ENCODE measurements around the gene PES1.
"Not testable (repeated sequence)": the region's sequence is repeated elsewhere in the genome, so short reads cannot be mapped to it uniquely, and the experiment has no call there.

The PES1 gene

GRCh38 chr22:30574095-30574981, 17.4 kb downstream of the PES1 start, which contains the start of gene GAL3ST1:
TSS of gene GAL3ST1 (minus strand) at chr22:30574665. CDS start at chr22:30557392, 17,273 bp downstream.
- DNase-seq (ENCODE audit: low read depth), result no peak

- DNase-seq (ENCODE audit: low read depth), result no peak
These were observed 18.1 kb downstream of the PES1 start for GRCh38 chr22:30573594-30574094.

GRCh38 chr22:30572840-30573593, 18.7 kb downstream of the PES1 start:
- no peak for DNase-seq (ENCODE audit: low read depth)

- DNase-seq (ENCODE audit: low read depth), result no peak
These were observed 19.5 kb downstream of the PES1 start for GRCh38 chr22:30572210-30572609.

- DNase-seq (ENCODE audit: low read depth), result no peak
These were observed 22.0 kb downstream of the PES1 start for GRCh38 chr22:30569674-30570202.

GRCh38 chr22:30568137-30568805, 23.4 kb downstream of the PES1 start:
- no peak for DNase-seq (ENCODE audit: low read depth)

GRCh38 chr22:30567277-30567676, 24.4 kb downstream of the PES1 start:
- not testable (repeated sequence) for DNase-seq (ENCODE audit: low read depth)

GRCh38 chr22:30566125-30566524, 25.6 kb downstream of the PES1 start:
- DNase-seq (ENCODE audit: low read depth), result no peak

GRCh38 chr22:30565341-30565740, 26.4 kb downstream of the PES1 start:
- no peak for DNase-seq (ENCODE audit: low read depth)

GRCh38 chr22:30564761-30565119, 27.0 kb downstream of the PES1 start:
- DNase-seq (ENCODE audit: low read depth), result no peak

- no peak for DNase-seq (ENCODE audit: low read depth)
These were observed 27.5 kb downstream of the PES1 start for GRCh38 chr22:30564045-30564760.

- DNase-seq (ENCODE audit: low read depth), result no peak
These were observed 29.3 kb downstream of the PES1 start for GRCh38 chr22:30562366-30562765.

- DNase-seq (ENCODE audit: low read depth), result no peak
These were observed 30.1 kb downstream of the PES1 start for GRCh38 chr22:30561402-30562189.

GRCh38 chr22:30560643-30561202, 31.0 kb downstream of the PES1 start:
- DNase-seq (ENCODE audit: low read depth), result not testable (repeated sequence)

GRCh38 chr22:30559889-30560288, 31.8 kb downstream of the PES1 start:
- no peak for DNase-seq (ENCODE audit: low read depth)

GRCh38 chr22:30557243-30557642, 34.5 kb downstream of the PES1 start:
- no peak for DNase-seq (ENCODE audit: low read depth)

- no peak for DNase-seq (ENCODE audit: low read depth)
These were observed 35.3 kb downstream of the PES1 start for GRCh38 chr22:30556388-30556787.

GRCh38 chr22:30555282-30556210, 36.2 kb downstream of the PES1 start:
- no peak for DNase-seq (ENCODE audit: low read depth)

- DNase-seq (ENCODE audit: low read depth), result no peak
These were observed 37.7 kb downstream of the PES1 start for GRCh38 chr22:30553971-30554370.
